HCT116 (cell line): ENCODE measurements around the gene TMEM106C.

Source experiments
- JUND ChIP-seq: IDR thresholded peaks from 2 replicates; pipeline ENCODE4 v1.6.1; 2012
- TF ChIP-seq, protein P1 (sequence below): IDR thresholded peaks from 2 replicates; pipeline ENCODE4 v1.6.1; 2012; ENCODE audit warnings: low read depth

DNA sequence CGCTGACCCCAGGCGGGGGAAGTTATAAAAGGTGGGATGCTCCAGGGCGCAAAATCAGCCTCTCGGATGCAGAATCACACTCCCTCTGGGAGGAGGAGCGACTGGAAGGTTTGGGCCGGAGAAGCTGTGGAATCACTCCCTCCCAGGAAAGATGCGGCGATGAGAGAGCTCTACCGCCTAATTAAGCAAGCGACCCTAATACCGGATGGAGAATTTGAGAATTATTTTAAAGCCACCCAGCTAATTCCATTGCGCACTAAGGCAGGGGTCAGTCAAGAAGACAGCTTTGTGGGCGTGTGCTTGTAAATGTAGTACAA lies 39.0 kb downstream of the TMEM106C start:
- TF ChIP-seq, protein P1, sequence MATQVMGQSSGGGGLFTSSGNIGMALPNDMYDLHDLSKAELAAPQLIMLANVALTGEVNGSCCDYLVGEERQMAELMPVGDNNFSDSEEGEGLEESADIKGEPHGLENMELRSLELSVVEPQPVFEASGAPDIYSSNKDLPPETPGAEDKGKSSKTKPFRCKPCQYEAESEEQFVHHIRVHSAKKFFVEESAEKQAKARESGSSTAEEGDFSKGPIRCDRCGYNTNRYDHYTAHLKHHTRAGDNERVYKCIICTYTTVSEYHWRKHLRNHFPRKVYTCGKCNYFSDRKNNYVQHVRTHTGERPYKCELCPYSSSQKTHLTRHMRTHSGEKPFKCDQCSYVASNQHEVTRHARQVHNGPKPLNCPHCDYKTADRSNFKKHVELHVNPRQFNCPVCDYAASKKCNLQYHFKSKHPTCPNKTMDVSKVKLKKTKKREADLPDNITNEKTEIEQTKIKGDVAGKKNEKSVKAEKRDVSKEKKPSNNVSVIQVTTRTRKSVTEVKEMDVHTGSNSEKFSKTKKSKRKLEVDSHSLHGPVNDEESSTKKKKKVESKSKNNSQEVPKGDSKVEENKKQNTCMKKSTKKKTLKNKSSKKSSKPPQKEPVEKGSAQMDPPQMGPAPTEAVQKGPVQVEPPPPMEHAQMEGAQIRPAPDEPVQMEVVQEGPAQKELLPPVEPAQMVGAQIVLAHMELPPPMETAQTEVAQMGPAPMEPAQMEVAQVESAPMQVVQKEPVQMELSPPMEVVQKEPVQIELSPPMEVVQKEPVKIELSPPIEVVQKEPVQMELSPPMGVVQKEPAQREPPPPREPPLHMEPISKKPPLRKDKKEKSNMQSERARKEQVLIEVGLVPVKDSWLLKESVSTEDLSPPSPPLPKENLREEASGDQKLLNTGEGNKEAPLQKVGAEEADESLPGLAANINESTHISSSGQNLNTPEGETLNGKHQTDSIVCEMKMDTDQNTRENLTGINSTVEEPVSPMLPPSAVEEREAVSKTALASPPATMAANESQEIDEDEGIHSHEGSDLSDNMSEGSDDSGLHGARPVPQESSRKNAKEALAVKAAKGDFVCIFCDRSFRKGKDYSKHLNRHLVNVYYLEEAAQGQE = no peak
- no peak for TF ChIP-seq JUND
